HG03521 (cell line): ENCODE measurements around the gene TRPV2.

ENCODE experiments used
- ATAC-seq: cut with Tn5 transposase; IDR thresholded peaks from one replicate; pipeline ENCODE4 v1.9.1; 2021; ENCODE audit warnings: mild to moderate bottlenecking, moderate library complexity; ENCODE audit not compliant: unreplicated experiment

Gene TRPV2

GRCh38 chr17:16472539-16472938, 57.2 kb downstream of the TRPV2 start:
- no peak for ATAC-seq

GRCh38 chr17:16473044-16474011, 58.0 kb downstream of the TRPV2 start:
- ATAC-seq = no peak

- no peak for ATAC-seq
Measured at GRCh38 chr17:16474012-16474725, 58.8 kb downstream of the TRPV2 start.

- ATAC-seq = no peak
Measured at GRCh38 chr17:16475179-16475704, 59.9 kb downstream of the TRPV2 start.

- ATAC-seq = no peak
Measured at GRCh38 chr17:16477255-16477654, 61.9 kb downstream of the TRPV2 start.

GRCh38 chr17:16477666-16478065, 62.3 kb downstream of the TRPV2 start:
- no peak for ATAC-seq

- ATAC-seq = no peak
Measured at GRCh38 chr17:16478649-16479048, 63.3 kb downstream of the TRPV2 start.

GRCh38 chr17:16479264-16479663, 63.9 kb downstream of the TRPV2 start:
- ATAC-seq = no peak

GRCh38 chr17:16480995-16481394, 65.6 kb downstream of the TRPV2 start:
- no peak for ATAC-seq

- no peak for ATAC-seq
Measured at GRCh38 chr17:16482253-16482652, 66.9 kb downstream of the TRPV2 start.

- ATAC-seq = no peak
Measured at GRCh38 chr17:16483021-16483645, 67.8 kb downstream of the TRPV2 start.

GRCh38 chr17:16484445-16485175, 69.2 kb downstream of the TRPV2 start:
- ATAC-seq = no peak
